ENCODE results near the gene ADAMTS7. TPM values are rescaled to one million over a fixed set of nuclear protein-coding genes. Genes with fewer than 3 reads are reported as not detected.

The ADAMTS7 gene
- total RNA-seq, 2 experiments from 2014 or later: 0.23 to 0.60 TPM

GRCh38 chr15:78715930-78716329 is 95.3 kb downstream of the ADAMTS7 start:
- Mint-ChIP-seq H3K36me3 (ENCODE audit: low read depth) (no peaks in the 10 kb centered on the region), H3K27ac (no peak overlapping the region), H3K4me3 (no peak overlapping the region), H3K9me3 (no peaks in the 10 kb centered on the region), H3K27me3 (peaks cover 16% of the 10 kb centered on the region), H3K4me1 (ENCODE audit: low read depth) (no peaks in the 10 kb centered on the region)
- ChIA-PET POLR2A (no interaction called here), CTCF (interaction anchor here (1.0 to 1.2 kb wide), 2 partner anchors 97 to 408 kb away, joined by 4 to 5 read pairs; no protein-coding TSS in a partner anchor)
- TF ChIP-seq CTCF (IDR thresholded peaks at IDR 0.05): no peak
- intact Hi-C loops (cut with micrococcal nuclease): no loop called here
- ATAC-seq: no peak
- DNase-seq: no peak

GRCh38 chr15:78715434-78715833 is 95.8 kb downstream of the ADAMTS7 start:
- intact Hi-C loops (cut with micrococcal nuclease): no loop called here
- TF ChIP-seq CTCF (IDR thresholded peaks at IDR 0.05): no peak
- Mint-ChIP-seq H3K9me3 (no peaks in the 10 kb centered on the region), H3K36me3 (ENCODE audit: low read depth) (no peaks in the 10 kb centered on the region), H3K27ac (no peak overlapping the region), H3K4me1 (ENCODE audit: low read depth) (no peaks in the 10 kb centered on the region), H3K4me3 (no peak overlapping the region), H3K27me3 (peaks cover 16% of the 10 kb centered on the region)
- ChIA-PET POLR2A (no interaction called here), CTCF (interaction anchor here (1.2 kb wide), 1 partner anchor 408 kb away, joined by 4 read pairs; no protein-coding TSS in a partner anchor)
- ATAC-seq: no peak
- DNase-seq: no peak

GRCh38 chr15:78714890-78715289 is 96.4 kb downstream of the ADAMTS7 start:
- POLR2A ChIA-PET: no interaction called here
- no peak overlapping the region for H3K4me3 Mint-ChIP-seq
- no peaks in the 10 kb centered on the region for H3K9me3 Mint-ChIP-seq
- ATAC-seq (peak; percentile 80), DNase-seq (peak; percentile 38)
- intact Hi-C loops (cut with micrococcal nuclease): no loop called here
- CTCF ChIA-PET: no interaction called here
- H3K36me3 Mint-ChIP-seq (ENCODE audit: low read depth): no peaks in the 10 kb centered on the region
- TF ChIP-seq CTCF (IDR thresholded peaks at IDR 0.05): no peak
- H3K4me1 Mint-ChIP-seq (ENCODE audit: low read depth): no peaks in the 10 kb centered on the region
- no peak overlapping the region for H3K27ac Mint-ChIP-seq
- peaks cover 16% of the 10 kb centered on the region for H3K27me3 Mint-ChIP-seq

- Mint-ChIP-seq H3K9me3 (no peaks in the 10 kb centered on the region), H3K27ac (no peak overlapping the region), H3K4me1 (ENCODE audit: low read depth) (no peaks in the 10 kb centered on the region), H3K36me3 (ENCODE audit: low read depth) (no peaks in the 10 kb centered on the region), H3K27me3 (peaks cover 11% of the 10 kb centered on the region), H3K4me3 (no peak overlapping the region)
- DNase-seq (no peak), ATAC-seq (no peak)
- POLR2A ChIA-PET: no interaction called here
- intact Hi-C loops (cut with micrococcal nuclease): no loop called here
- CTCF ChIA-PET: no interaction called here
- TF ChIP-seq CTCF (IDR thresholded peaks at IDR 0.05): no peak
These were observed 98.3 kb downstream of the ADAMTS7 start for GRCh38 chr15:78712797-78713515.

- POLR2A ChIA-PET: no interaction called here
- no peaks in the 10 kb centered on the region for H3K36me3 Mint-ChIP-seq (ENCODE audit: low read depth)
- H3K4me3 Mint-ChIP-seq: no peak overlapping the region
- H3K27ac Mint-ChIP-seq: no peak overlapping the region
- ATAC-seq (no peak), DNase-seq (no peak)
- CTCF ChIA-PET: interaction anchor here (0.6 to 6.7 kb wide), 4 partner anchors 69 to 93 kb away, joined by 3 to 61 read pairs (median 20); partner anchors contain the start of gene CHRNB4
- no peaks in the 10 kb centered on the region for H3K4me1 Mint-ChIP-seq (ENCODE audit: low read depth)
- H3K9me3 Mint-ChIP-seq: no peaks in the 10 kb centered on the region
- intact Hi-C loops (cut with micrococcal nuclease): no loop called here
- H3K27me3 Mint-ChIP-seq: peaks cover 11% of the 10 kb centered on the region
- no peak for TF ChIP-seq CTCF (IDR thresholded peaks at IDR 0.05)
These were observed 99.6 kb downstream of the ADAMTS7 start for GRCh38 chr15:78711638-78712037.
